Hindlimb muscle (tissue), 1 donor: ENCODE data around the gene TRRAP. TPM values are rescaled to one million over a fixed set of nuclear protein-coding genes. Genes with fewer than 3 reads are reported as not detected.

Source experiments
- DNase-seq: peaks from one replicate; pipeline ENCODE4 v3.0.0-alpha.2; 2013
- polyA plus RNA-seq: library from polyadenylated mRNA; unstranded; fragments of 120-200 nt; gene quantifications from one replicate; pipeline ENCODE4 v1.2.1, GENCODE V29; 2013; ENCODE audit not compliant: insufficient read length

TRRAP gene
- polyA plus RNA-seq, 1 donor: 28.1 TPM

DNA sequence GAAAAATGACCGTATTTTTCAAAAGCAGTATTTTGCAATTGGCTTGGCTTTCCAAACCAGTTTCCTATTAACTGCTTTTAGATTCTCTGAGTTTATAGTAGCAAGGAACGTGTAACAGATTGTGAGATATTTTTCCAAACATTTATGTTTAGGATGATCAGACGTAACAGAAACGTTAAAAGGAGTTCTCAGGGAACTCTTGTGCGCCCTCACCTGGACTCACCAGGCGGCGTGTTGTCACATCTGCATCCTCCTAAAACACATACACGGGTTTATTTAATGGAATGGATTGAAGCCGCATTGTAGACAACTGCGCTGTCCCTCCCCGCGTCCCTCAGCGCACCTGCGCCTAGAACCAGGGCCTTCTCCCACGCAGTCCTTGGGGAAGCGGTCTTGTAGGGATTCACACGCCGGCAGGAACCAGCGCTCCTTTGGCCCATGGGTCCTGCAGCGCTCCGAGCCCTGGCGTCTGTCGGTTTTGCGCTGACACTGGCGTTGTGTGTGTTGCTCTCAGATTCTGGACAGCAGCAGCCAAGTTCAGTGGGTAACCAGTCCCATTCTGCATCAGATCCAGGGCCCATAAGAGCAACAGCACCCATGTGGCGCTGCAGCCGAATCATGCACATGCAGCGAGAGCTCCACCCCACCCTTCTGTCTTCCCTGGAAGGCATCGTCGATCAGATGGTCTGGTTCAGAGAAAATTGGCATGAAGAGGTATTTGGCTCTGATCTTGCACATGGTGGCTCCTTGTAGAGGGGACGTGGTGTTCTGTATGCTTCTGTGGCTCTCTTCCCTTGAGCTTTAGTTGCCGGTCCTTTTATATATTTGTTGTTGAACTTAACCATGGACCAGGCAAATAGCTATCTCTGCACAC lies 114.9 kb downstream of the TRRAP start:
- DNase-seq: no peak

DNA sequence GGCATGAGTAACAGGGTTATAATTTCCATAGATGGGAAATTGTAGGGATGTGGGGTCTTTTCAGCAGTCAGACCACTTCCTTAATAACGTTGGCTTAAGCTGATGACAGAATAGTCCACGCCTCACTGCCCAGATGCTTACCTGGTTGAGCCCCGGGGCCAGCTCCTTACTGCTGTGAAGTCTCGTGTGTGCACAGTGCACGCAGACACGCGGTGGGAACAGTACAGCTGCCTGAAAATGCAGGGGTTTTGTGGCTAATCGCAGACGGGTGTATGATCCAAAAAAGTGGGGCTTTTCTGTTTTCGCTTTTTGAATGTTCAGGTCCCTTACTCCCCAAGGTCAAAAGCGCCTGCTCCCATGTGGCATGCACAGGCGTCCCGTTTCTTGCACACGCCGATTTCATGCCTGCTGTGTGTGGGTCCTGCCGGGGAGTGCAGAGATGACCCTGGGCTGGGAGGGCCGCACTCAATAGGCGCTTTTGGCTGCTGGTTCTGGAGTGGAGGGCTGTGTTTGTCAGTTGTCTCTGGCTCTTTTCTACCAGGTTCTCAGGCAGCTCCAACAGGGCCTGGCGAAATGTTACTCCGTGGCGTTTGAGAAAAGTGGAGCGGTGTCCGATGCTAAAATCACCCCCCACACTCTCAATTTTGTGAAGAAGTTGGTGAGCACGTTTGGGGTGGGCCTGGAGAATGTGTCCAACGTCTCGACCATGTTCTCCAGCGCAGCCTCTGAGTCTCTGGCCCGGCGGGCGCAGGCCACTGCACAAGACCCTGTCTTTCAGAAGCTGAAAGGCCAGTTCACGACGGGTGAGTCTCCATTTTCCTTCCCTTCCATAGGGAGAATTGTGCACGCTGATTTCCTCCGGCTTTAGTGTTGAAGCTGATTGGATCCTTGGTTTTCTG lies 116.0 kb downstream of the TRRAP start:
- no peak for DNase-seq

DNA sequence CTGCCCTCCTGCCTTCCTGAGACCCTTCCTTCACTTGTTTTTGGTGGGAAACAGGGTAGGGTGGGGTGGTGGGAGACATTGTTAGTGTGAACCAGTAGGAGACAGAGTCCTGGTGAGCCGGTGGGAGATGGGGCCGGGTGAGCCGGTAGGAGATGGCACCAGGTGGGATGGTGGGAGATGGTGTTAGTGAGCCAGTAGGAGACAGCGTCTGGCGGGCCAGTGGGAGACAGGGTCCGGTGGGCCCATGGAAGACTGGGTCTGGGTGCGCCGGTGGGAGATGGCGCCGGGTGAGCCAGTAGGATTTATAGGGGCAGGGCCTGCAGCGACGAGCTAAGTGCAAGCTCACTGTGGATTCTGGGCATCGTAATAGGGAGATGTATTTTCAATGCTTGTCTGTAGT lies 116.8 kb downstream of the TRRAP start:
- no peak for DNase-seq

DNA sequence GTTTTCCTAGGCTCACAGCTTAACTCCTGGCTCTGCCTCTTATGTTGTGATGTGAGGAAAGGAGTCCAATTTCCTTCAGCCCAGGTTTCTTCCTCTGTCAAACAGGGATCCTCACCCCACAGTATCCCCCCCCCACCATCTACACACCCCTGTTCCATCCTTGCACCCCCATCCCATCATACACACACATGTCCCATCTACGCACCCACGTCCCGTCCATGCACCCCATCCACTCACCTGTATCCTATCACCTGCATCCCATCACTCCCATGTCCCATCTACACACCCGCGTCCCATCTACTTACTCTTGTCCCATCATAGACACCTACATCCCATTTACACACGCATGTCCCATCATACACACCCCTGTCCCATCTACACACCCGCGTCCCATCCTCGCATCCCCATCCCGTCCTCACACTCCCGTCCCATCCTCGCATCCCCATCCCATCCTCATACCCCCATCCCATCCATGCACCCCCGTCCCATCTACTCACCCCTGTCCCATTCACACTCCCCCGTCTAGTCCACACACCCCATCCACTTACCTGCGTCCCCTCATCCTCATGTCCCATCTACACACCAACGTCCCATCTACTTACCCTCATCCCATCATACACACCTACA lies 117.3 kb downstream of the TRRAP start:
- DNase-seq: no peak

GRCh38 chr7:98996150-98996552 lies 117.8 kb downstream of the TRRAP start:
- DNase-seq: no peak

GRCh38 chr7:98997846-98998245 lies 119.5 kb downstream of the TRRAP start:
- peak; percentile 48 for DNase-seq

- peak; percentile 32 for DNase-seq
Observed at GRCh38 chr7:98998821-98999725, 120.7 kb downstream of the TRRAP start.

GRCh38 chr7:99000196-99000903 lies 122.0 kb downstream of the TRRAP start:
- peak; percentile 19 for DNase-seq

DNA sequence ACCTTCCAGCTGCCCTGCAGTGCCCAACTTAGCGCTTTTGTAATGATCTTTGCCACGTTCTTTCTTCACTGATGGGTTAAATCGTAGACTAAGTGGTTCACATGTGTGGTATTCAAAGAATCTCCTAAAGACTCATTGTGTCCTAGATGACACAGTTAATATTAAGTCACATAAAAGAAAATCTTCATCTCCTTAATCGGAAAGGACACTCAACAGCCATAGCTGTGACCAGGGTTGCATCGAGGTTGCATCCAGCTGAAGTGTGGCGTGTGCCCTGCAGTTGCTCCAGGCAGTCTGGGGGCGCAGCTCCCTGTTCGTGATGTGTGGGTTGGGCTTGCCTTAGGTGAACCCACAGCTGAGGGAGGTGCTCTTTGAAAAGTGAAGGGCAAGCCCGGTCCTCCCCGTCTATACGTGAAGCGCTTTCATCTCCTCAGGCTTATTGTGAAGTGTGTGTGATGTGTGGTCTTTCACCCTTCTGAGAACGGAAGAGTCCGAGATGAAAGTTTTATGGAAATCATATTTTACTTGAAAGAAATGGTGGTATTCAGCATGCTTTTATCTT lies 122.7 kb downstream of the TRRAP start:
- DNase-seq: no peak

- DNase-seq: no peak
Observed at GRCh38 chr7:99001482-99002147, 123.3 kb downstream of the TRRAP start.

DNA sequence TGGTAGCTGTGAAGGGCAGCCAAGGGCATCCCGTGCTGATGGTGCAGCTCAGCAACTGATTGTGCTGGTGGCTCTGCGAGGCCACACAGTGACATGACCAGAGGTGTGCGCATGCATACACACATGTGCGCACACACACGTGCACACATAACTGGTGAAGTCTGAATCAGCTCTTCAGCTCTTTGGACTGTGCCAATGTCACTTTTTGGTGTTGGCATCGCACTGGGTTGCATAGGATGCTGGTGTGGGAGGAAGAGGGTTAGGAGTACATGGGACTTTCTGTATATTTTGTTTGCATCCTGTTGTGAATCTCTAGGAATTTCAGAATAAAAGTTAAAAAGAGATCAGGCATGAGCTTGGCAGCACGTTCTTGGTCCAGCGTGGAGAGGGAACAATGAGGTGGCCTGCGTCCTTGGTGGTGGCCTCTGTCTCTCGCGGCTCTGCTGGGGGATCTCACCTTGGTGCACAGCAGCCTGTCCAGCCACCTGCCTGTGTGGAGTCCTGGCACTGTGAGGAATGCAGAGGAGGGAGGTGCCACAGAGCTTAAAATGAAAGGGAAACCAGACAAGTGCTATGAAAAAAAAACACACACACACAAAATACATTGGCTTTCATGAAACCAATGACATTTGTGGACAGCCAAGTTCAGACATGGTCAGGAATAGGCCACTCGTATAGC lies 124.0 kb downstream of the TRRAP start:
- no peak for DNase-seq

DNA sequence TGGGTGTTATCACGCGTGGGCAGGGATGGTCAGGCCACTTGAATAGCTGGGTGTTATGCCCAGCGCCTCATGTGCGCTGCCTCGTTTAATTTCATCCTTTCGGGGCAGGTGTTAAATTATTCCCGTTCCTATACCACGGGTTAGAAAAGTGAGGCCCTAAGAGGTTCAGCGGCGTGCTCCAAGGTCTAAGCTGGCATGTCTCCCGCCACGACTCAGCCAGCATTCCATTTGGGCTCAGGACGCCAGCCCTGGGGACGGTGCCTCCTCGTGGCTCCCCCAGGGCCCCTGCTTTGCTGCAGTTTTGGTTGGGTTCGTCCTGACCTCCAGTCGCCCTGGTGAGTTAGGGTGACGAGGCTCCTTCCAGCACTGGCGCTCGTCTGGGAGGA lies 124.5 kb downstream of the TRRAP start:
- DNase-seq: no peak

- DNase-seq: no peak
Observed at GRCh38 chr7:99003419-99003818, 125.1 kb downstream of the TRRAP start.

- DNase-seq: no peak
Observed at GRCh38 chr7:99004216-99004615, 125.9 kb downstream of the TRRAP start.

GRCh38 chr7:99004781-99005500 lies 126.6 kb downstream of the TRRAP start:
- DNase-seq: no peak

- DNase-seq: no peak
Observed at GRCh38 chr7:99005776-99006175, 127.4 kb downstream of the TRRAP start.

- no peak for DNase-seq
Observed at GRCh38 chr7:99006739-99007424, 128.6 kb downstream of the TRRAP start.

GRCh38 chr7:99008181-99008631 lies 129.9 kb downstream of the TRRAP start:
- DNase-seq: no peak
